GM18861 (cell line): ENCODE measurements around the gene ACBD6.

Experiments
- ATAC-seq: cut with Tn5 transposase; IDR thresholded peaks from one replicate; pipeline ENCODE4 v1.9.1; 2021; ENCODE audit not compliant: unreplicated experiment

ACBD6 gene

DNA sequence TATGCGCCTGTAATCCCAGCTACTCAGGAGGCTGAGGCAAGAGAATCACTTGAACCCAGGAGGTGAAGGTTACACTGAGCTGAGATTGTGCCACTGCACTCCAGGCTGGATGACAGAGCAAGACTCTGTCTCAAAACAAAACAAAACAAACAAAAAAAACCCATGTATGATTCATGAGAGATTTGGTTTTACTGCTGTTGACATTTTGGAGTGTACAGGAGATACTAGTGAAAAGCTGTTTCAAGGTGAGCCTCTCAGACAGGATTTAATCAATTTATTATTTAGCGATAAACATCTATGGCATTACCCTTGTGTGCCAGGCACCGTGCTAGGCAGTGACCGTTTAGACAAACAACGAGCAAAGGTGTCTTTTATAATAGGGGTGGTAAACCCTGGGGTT lies 255.8 kb downstream of the ACBD6 start:
- ATAC-seq, result no peak

DNA sequence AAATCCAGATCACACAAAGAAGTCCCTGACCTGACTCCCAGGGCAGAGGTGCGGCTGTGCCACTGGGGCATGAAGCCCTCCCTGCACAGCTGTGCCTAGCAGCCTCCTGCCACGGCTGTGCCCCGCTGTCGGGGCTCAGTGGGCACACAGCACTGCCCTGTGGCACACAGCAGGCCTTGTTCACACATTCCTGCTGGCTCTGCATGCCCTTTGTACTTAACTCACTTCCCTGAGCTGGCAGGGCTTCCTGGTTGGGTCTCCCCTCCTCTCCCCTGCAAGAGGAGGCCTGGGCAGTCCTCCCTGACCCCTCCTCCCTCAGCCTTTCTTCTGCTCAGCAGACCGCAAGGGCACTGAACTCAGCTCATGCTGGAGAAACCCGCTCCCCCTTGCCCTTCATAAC lies 257.5 kb downstream of the ACBD6 start:
- no peak for ATAC-seq

DNA sequence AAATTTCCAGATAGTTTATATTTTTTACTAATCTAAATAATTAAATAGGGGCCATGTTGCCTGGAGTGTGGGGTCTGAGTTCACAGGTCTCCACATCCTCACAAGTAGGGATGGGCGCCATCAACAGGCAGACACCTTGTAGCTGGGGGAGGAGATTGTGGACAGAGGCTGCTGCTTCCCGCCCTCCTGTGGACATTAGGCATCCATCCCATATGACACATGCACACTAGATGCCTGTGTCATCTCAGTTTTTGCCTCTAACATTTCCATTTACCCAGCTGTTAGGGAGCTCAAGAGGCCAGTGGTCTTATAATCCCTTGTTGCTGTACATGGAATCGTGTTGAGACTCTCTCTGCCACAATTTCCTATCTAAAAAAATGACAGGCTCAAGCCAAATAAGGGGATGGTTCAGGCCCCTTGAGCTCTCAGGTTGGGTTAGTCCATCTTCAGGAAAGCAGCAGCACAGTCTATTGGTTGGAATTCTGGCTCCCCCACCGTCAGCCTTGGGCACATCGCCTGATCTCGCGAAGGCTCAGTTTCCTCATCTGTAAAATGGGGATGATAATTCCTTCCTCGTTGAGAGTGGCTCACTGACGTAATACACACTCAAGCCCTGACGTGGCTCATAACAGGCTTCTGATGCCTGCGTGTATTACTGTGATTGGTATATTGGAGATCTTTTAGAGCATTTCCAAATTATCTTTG lies 258.7 kb downstream of the ACBD6 start:
- no peak for ATAC-seq

DNA sequence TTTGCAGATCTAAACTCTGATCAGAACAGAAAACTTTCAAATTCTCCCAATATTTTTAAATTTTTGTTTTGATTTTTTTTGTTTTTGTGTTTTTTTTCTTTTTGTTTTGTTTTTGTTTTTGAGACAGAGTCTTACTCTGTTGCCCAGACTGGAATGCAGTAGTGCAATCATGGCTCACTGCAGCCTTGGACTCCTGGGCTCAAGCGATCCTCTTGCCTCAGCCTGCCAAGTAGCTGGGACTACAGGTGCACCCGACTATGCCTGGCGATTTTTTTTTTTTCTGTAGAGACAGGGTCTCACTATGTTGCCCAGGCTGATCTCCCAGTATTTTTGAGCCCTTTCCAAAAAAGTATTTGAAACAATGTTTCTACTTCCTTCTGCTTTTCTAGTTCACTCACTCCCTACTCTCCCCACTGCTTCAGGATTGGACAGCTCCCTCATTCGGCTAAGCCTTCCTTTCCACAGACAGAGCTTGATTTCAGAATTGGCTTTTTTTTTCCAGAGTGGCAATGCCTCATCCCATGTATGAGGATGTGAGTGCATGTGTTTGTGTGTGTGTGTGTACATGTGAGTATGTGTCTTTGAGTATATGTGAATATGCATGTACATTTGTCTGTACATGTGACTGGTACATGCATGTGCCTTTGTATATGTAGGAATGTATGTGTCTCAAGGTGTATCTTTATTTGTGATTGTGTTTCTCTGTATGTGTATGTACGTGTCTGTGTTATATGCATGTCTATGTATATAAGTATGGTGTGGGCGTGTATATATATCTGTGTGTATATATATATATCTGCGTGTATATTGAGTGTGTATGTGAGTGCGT lies 260.4 kb downstream of the ACBD6 start:
- no peak for ATAC-seq

DNA sequence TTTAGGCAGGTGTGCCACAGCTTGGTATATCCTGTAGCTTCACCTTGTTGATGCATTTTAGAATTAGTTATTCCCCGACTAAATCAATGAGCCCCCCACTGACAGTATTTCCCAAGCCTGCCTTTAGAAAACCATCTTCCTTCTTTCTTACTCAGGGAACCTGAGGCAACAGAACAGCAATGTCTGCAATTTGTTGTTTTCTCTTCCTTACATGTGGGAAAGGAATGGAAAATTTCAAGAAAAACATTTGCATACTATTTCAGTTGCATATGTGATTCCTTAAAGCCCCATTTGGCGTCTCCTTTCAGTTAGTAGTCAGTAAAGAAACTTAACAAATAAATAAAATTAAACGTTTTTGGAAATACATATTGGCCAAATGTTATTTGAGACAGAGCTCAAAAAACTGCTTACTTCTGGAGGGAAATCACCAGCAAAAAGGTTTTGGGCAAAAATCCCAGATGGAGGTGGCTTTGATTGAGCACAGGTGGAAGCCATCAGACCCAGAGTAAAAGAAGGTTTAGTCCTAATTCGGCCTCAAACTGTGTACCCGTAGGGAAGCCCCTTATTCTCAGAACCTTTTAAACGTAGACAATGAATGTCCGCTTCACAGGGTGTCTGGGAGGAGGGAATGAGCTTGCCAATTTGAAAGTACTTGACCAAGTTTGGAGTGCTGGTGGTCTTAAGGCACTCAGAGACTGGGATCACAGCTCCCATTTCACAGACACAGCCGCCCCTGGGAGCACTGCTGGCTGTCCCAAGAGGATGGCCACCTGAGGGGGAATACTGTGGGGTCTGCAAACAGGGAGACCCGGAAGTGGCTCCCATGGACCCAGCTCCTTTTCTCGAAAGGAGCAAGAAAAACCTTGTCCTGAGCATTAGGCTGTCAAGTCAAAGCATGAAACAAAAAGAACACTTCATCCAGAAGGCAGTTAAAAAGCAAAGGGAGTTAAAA lies 263.0 kb downstream of the ACBD6 start:
- no peak for ATAC-seq

DNA sequence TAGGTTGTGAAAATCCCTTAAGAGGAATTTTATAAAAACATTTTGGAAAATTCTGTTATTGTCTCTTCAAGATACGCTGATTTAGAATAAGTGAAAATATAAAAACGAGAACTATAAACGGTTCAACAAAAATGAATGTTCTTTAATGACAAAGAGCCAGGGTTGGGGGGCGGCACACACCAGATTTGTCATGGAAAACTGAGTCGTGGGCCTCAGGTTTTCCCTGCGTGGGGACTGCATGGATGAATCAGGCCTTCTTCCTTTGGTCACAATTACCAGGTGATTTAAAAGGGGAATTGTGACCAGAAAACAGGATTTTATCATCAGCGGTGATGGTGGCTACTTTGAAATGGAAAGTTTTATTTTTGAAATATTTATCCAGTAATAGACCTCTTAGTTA lies 263.7 kb downstream of the ACBD6 start:
- no peak for ATAC-seq
